T47D (cell line): Measurements from ENCODE around the gene APC2.

Source experiments
- DNase-seq, 2 experiments: peaks; one replicate each; pipeline versions ENCODE4 v3.0.0 to v3.0.0-alpha.2; 2011 to 2012; ENCODE audit warnings: low read depth in 1 of 2, low spot score in 1 of 2
- JUND ChIP-seq: IDR thresholded peaks from 2 replicates; pipeline ENCODE4 v1.6.1; 2012; ENCODE audit warnings: low read depth
- in situ Hi-C: cut with HindIII; loops from 2 replicates; pipeline ENCODE4 v1.10.0; 2016; ENCODE audit warnings: low sequenced_read_pairs, low pct_unique_long_range_greater_than_20kb

APC2 gene

GRCh38 chr19:1449467-1450442, at the start of gene APC2:
Gene APC2, plus strand, starts transcription at chr19:1450121. Its CDS starts 2,881 bp downstream, at chr19:1453002.
- peak in 1 of 2 experiments; percentile 74 for DNase-seq
- in situ Hi-C loops, result no loop called here
- TF ChIP-seq JUND, result no peak

GRCh38 chr19:1400281-1401137, 49.4 kb upstream of the APC2 start:
- peak in 1 of 2 experiments; percentile 64 for DNase-seq
- no peak for TF ChIP-seq JUND
- in situ Hi-C loops, result no loop called here

- in situ Hi-C loops, result no loop called here
- TF ChIP-seq JUND, result no peak
Measured at GRCh38 chr19:1401138-1401888, 48.6 kb upstream of the APC2 start, which contains the start of gene GAMT. Gene GAMT, minus strand, starts transcription at chr19:1401542. Its CDS starts 66 bp downstream, at chr19:1401476.

GRCh38 chr19:1401889-1402217, 48.1 kb upstream of the APC2 start:
- in situ Hi-C loops, result no loop called here
- TF ChIP-seq JUND, result no peak
- DNase-seq, result no peak

More at GRCh38 chr19:1401138-1401888, 48.6 kb upstream of the APC2 start, which contains the start of gene GAMT:
- peak; percentile 45 to 57 for DNase-seq

- in situ Hi-C loops, result no loop called here
- DNase-seq, result peak; percentile 87 to 98
Measured at GRCh38 chr19:1402411-1403070, 47.4 kb upstream of the APC2 start.

GRCh38 chr19:1406774-1407527, 43.0 kb upstream of the APC2 start:
- TF ChIP-seq JUND, result no peak
- DNase-seq, result peak; percentile 81 to 98
- in situ Hi-C loops, result no loop called here

More at GRCh38 chr19:1402411-1403070, 47.4 kb upstream of the APC2 start:
- TF ChIP-seq JUND, result no peak

GRCh38 chr19:1407528-1408299, 42.2 kb upstream of the APC2 start, which contains the start of gene DAZAP1:
Gene DAZAP1, plus strand, starts transcription at chr19:1407586. Its CDS starts 188 bp downstream, at chr19:1407774.
- no peak for DNase-seq

GRCh38 chr19:1408300-1409203, 41.4 kb upstream of the APC2 start:
- no peak for TF ChIP-seq JUND
- DNase-seq, result no peak
- in situ Hi-C loops, result no loop called here

More at GRCh38 chr19:1407528-1408299, 42.2 kb upstream of the APC2 start, which contains the start of gene DAZAP1:
- TF ChIP-seq JUND, result no peak
- in situ Hi-C loops, result no loop called here

- no peak for DNase-seq
- in situ Hi-C loops, result no loop called here
- TF ChIP-seq JUND, result no peak
Measured at GRCh38 chr19:1409204-1410005, 40.5 kb upstream of the APC2 start.
